GM18519 (cell line): ENCODE measurements around the gene ENDOD1.
A peak's percentile ranks its signal among the peaks of the same experiment; 100 is the strongest.
"Not testable (repeated sequence)": the region's sequence is repeated elsewhere in the genome, so short reads cannot be mapped to it uniquely, and the experiment has no call there.

Experiments
- ATAC-seq: cut with Tn5 transposase; IDR thresholded peaks from one replicate; pipeline ENCODE4 v1.9.1; 2021; ENCODE audit warnings: mild to moderate bottlenecking, moderate library complexity; ENCODE audit not compliant: unreplicated experiment, low FRiP score

The ENDOD1 gene

GRCh38 chr11:95101935-95102334 is 12.3 kb downstream of the ENDOD1 start:
- ATAC-seq, result no peak

GRCh38 chr11:95102733-95103132 is 13.1 kb downstream of the ENDOD1 start:
- ATAC-seq, result no peak

DNA sequence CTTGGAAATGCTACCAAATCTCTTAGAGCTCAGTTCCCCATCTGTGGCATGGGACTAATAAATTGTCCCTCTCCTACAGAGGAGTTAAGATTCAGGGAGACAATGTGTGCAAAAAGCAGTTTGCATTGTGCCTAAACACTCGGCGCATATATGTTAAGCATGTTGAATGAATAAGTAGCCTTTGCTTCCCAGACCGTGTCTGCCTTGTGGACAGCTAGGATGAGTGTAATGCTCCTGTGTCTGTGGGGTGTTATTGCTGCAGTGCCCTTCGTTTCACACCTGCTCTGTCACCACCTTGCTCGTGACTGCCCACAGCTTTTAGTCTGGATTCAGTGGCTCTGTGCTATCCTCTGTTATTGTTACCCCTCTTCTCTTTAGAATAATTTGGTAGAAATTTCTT is 14.1 kb downstream of the ENDOD1 start:
- ATAC-seq, result no peak

DNA sequence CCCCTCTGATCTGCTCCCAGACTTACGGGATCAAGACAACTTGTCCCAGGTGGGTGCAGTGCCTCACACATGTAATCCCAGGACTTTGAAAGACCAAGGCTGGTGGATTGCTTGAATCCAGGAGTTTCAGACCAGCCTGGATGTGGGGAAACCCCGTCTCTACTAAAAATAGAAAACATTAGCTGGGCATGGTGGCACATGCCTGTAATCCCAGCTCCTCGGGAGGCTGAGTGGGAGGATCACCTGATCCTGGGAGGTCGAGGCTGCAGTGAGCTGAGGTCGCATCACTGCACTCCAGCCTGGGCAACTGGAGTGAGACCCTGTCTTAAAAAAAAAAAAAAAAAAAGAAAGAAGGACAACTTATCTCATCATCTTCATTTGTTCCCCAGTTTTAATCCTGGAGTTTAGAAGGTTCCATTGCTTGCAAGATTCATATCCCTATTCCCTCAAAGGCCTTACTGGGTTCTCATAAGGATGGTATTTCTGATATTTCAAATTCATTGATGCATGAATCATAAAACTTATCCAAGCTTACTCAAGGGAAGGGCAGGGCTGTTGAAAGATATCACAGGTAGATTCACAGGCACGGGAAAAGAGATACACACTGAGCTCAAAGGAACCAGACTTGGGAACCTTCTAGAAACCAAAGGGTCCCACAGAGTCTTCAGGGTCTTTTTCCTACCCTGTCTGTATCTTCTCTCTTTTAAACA is 14.6 kb downstream of the ENDOD1 start:
- no peak for ATAC-seq

- ATAC-seq, result no peak
These were observed 15.2 kb downstream of the ENDOD1 start for GRCh38 chr11:95104856-95105255.

DNA sequence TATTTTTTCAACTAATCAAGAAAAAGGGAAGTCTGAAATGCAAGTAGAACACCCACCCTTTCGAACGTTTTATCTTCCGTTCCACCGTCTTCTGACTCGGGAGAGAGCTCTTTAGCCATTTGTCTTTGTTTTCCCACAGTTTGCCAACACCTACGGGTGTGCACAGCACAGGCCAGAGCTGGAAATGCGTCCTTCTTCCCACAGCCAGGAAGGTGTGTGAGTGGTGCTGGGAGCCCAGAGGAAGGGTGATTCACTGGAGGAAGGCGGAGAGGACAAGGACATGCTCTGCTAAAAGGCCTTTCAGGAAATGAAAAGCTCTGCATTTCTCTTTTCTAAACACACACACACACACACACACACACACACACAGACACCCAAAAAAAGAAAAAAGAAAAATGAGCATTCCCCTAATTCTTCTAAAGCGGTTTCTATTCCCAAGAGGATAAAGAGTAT is 18.5 kb downstream of the ENDOD1 start:
- ATAC-seq, result no peak

- ATAC-seq, result no peak
These were observed 19.3 kb downstream of the ENDOD1 start for GRCh38 chr11:95108671-95109551.

DNA sequence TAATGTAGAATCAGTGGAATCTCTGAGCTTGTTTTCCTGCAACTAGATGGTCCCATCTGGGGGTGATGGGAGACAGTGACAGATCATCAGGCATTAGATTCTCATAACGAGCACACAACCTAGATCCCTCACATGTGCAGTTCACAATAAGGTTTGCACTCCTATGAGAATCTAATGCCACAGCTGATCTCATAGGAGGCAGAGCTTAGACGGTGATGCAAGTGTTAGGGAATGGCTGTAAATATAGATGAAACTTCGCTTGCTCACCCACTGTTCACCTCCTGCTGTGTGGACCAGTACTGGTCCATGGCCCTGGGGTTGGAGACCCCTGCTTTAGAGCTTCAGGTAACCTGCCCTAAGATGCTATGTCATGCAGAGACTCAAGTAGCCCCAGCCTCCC is 21.8 kb downstream of the ENDOD1 start:
- ATAC-seq, result not testable (repeated sequence)

DNA sequence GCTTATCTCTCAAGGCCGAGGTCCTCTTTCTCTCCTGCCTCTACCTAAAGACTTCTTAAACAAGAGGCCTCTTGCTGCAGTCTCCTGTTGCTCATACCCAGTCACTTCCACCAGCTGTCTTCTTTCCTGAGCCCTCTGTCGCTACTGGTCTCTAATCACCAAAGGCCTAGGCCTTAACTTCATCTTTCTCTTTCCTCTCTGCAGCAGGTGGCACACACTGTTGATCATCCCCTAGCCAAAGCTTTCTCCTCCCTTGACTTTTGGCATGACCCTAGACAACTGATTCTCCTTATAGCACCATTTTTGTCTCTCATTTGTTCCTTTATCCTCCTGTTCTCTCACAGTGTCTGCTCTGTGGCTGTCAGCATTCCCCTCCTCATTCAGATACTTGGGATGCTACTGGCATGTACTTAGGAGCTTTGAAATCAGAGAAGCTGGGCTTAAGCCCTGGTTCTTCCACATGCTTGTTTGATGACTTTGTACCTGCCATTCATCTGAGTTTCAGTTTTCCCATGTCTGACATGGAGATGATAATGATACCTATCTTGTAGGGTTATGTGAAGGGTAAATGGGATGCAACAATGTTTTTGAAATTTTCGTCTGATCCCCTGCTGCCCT is 22.4 kb downstream of the ENDOD1 start:
- no peak for ATAC-seq

GRCh38 chr11:95115597-95115996 is 26.0 kb downstream of the ENDOD1 start:
- no peak for ATAC-seq

DNA sequence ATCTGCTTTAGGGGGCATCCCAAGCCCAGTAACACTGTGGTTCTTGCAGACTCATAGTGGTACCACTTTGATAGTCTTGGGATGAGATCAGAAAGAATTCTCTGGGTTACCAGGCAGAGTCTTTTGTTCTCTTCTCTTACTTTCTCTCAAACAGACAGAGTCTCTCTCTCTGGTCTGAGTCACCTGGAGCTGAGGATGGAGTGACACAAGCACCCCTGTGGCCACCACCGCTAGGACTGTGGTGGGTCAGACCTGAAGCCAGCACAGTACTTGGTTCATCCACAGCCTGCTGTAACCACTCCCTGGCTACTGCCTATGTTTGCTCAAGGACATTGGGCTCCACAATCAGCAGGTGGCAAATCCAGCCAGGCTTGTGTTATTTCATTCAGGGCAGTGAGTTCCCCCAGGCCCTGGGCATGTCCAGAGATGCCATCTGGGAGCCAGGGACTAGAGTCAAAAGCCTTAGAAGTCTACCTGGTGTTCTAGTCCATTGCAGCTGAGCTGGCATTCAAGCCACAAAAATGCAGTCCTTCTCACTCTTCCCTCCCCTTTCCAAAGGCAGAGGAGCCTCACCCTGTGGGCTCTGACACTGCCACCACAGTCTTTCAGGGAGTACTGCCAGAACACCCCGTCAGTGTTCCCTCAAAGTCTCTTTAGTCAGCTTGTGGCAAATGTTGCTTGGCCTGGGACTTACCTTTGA is 29.9 kb downstream of the ENDOD1 start:
- ATAC-seq, result no peak

GRCh38 chr11:95121698-95122097 is 32.1 kb downstream of the ENDOD1 start:
- ATAC-seq, result no peak

DNA sequence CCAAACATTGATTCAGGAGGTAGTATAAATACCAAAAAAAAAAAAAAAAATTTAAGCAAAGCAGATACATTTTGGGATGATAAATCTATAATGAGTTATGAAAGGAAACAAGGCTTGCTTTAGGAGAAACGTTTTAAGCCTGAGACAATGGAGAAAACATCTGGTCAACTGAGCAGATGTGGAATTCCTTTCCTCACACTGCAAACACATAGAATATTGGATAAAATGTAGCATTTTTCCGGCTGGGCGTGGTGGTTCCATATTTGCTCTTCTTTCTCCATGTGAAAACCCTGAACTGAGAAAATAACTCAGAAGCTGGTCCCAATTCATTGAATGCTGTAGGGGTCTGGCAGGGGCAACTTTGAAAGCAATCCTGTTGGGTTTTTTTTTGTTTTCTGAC is 33.9 kb downstream of the ENDOD1 start:
- no peak for ATAC-seq

GRCh38 chr11:95128602-95129001 is 39.0 kb downstream of the ENDOD1 start:
- ATAC-seq, result no peak

GRCh38 chr11:95132956-95133355 is 43.3 kb downstream of the ENDOD1 start:
- no peak for ATAC-seq

DNA sequence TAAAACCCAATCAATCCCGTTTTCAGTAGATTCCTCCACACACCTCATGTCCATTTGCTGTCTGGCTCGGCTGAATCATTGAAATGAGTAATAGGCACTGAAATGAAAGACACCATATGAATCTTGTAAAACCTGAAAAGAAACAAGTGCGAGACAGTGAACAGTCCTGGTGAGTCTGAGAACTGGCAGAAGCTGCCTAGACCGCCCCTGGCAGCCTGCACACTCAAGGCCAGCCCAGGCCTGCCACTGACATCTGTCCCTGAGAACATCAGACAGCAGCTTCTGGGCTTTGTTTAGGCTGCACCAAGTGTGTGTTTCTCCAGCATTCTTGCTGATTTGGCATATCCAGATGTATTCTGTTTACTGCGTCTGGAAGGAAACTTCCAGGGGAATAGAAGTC is 44.8 kb downstream of the ENDOD1 start:
- ATAC-seq, result no peak

DNA sequence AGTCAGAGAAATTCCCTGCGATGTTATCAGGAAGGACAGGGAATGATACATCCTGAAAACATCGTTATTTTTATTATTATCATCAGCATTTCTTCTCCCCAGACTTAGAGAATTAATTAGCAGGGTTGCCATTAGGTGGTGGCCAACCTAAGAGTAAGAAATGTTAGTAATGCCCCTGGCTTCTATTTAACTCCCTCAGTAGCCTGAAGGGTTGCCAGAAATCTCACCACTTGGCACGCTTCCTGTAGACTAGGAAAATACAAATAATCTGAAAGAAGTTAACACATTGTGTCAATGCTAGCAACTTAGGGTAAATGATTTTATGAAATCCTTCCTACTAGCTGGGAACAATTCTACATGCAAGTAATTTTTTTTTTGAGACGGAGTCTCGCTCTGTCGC is 45.5 kb downstream of the ENDOD1 start:
- ATAC-seq, result no peak

GRCh38 chr11:95135880-95136279 is 46.2 kb downstream of the ENDOD1 start:
- ATAC-seq, result no peak

- ATAC-seq, result not testable (repeated sequence)
These were observed 47.1 kb downstream of the ENDOD1 start for GRCh38 chr11:95136747-95137146.

- no peak for ATAC-seq
These were observed 47.7 kb downstream of the ENDOD1 start for GRCh38 chr11:95137299-95137698.

DNA sequence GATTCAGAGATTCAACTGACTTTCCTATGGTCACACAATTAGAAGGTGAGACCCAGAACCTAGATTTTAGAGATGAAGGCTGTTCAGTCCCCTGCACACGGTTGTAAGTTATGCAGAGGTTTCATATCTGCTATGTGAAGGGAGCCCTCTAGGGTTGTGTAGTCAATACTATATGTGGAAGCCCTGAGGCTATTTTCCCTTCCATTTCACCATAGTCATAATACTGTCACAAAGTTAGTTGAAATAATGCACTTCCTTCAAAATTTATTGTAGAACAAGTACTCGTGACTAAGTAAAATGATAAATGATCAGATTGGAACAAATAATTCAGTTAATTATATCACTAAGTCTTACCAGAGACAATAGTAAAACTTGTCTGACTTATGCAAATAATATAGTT is 48.8 kb downstream of the ENDOD1 start:
- peak; percentile 84 for ATAC-seq
